Erythroblast (primary cell): ENCODE results near the gene RSAD2.

Source experiments
- GATA1 ChIP-seq: IDR thresholded peaks from 2 replicates; pipeline ENCODE4 v1.6.1; 2011; ENCODE audit warnings: low read depth, mild to moderate bottlenecking, control low read depth, low read length, moderate library complexity
- POLR2A ChIP-seq: IDR thresholded peaks from 2 replicates; pipeline ENCODE4 v1.6.1; 2011; ENCODE audit warnings: mild to moderate bottlenecking, low read length

GRCh38 chr2:6866982-6867381 lies 10.6 kb upstream of the RSAD2 start:
- TF ChIP-seq POLR2A (no peak), GATA1 (no peak)
